HG03432 (cell line): ENCODE results near the gene TRAPPC1.

Source experiments
- ATAC-seq: cut with Tn5 transposase; IDR thresholded peaks from one replicate; pipeline ENCODE4 v1.9.1; 2021; ENCODE audit warnings: mild to moderate bottlenecking, moderate library complexity; ENCODE audit not compliant: unreplicated experiment

TRAPPC1 gene

DNA sequence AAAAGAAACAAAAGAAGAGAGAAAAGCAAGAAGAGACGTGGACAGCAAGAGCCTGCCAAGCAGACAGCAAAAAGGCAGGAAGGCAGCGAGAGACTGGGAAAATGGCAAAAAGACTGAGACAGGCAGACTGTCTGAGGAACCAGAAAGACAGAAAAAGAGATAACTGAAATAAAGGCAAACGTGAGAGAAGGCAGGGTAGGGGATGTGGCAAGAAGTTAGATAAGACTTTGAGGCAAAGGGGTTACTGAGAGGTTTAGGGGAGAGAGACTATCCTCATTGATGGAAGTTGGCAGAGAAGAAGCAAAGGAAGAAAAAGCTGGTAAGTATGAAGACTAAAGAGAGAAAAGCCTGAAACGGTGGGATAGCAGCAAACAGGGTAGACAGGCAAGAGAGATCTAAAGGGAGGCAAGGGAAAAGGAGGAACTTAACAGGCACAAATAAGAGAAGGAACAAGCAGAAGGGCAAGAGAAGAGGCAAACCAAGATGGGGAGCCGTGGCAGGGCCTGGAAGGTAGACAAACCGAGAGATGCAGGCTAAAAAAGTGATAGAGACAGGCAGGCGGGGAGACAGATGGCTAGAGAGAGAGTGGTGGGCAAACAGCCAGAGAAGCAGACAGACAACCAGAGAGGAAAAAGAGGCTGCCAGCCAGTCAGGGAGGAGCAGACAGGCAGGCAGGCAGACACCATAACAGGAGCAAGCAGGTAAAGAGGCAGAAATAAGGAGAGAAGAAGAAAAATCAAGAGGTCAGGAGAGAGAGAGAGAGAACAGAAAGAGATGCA lies 50.3 kb downstream of the TRAPPC1 start:
- ATAC-seq = no peak
